Smooth muscle cell of the brain vasculature (primary cell): ENCODE data around the gene SOX5.
"Not testable (repeated sequence)": the region's sequence is repeated elsewhere in the genome, so short reads cannot be mapped to it uniquely, and the experiment has no call there.

Source experiments
- DNase-seq: peaks from one replicate; pipeline ENCODE4 v3.0.0-alpha.2; 2012; ENCODE audit warnings: low read depth, low spot score

Gene SOX5

GRCh38 chr12:23843958-23844357, 105.5 kb downstream of the SOX5 start:
- no peak for DNase-seq

GRCh38 chr12:23834076-23834475, 115.4 kb downstream of the SOX5 start:
- no peak for DNase-seq

DNA sequence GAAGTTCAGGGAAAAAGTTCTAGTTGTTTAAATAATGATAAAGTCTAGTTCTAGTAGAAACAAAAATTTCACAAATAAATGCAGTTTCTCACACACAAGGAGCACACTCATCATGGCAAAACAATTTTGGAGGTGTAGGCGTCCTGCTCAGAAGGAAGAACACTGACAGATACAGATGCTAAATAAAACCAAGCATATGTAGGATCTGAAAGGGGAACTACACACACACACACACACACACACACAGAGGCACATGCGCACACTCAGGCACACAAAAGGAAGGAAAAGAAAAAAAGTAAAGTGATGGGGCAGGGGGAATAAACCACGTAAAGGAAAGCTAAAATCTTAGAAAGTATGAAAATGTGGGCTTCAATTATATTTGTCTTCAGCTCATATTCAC, 117.7 kb downstream of the SOX5 start:
- no peak for DNase-seq

GRCh38 chr12:23830210-23830609, 119.3 kb downstream of the SOX5 start:
- no peak for DNase-seq

DNA sequence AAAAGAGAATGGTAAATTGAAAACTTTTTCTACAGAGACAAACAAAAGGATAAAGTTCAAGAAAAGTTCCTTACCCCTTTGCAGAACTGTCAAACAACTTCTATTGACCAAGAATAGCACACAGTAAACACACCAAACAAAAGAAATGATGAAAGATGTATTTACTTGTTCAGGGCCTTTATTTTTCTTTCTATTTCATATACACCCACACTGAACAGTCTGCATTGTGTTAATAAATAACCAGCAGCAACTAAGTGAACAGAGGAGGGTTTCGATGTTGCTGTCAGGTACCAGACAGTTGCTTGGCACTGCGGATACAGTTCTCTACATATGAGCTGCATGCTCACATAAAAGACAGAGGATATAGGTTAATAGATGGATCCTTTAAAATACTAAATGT, 122.1 kb downstream of the SOX5 start:
- DNase-seq: no peak

GRCh38 chr12:23825124-23825523, 124.3 kb downstream of the SOX5 start:
- DNase-seq: not testable (repeated sequence)

GRCh38 chr12:23824358-23824757, 125.1 kb downstream of the SOX5 start:
- no peak for DNase-seq

DNA sequence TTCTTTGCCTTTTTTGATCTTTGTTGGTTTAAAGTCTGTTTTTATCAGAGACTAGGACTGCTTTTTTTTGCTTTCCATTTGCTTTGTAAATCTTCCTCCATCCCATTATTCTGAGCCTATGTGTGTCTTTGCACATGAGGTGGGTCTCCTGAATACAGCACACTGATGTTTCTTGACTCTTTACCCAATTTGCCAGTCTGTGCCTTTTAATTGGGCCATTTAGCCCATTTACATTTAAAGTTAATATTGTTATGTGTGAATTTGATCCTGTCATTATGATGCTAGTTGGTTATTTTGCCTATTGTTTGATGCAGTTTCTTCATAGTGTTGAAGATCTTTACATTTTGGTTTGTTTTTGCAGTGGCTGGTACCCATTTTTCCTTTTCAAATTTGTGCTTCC, 126.6 kb downstream of the SOX5 start:
- DNase-seq: not testable (repeated sequence)

GRCh38 chr12:23817345-23817744, 132.1 kb downstream of the SOX5 start:
- DNase-seq: no peak

DNA sequence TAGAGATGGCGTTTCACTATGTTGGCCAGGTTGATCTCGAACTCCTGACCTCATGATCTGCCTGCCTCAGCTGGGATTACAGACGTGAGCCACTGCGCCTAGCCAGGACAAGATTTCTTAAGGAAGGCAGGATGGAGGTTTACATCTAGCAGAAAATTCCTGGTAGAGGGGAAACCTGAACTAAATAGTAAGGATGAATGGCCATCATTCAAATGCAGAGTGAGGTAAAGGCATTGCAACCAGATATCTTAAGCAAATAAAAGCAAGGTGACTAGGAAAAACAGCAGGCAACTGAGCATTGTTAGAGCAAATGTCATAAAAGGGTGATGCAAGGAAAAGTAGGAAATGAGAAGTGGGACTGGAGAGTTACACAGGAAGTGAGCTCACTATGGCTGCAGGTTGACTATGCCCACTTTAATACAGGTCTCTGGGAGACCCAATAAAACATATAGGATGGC, 133.0 kb downstream of the SOX5 start:
- no peak for DNase-seq

DNA sequence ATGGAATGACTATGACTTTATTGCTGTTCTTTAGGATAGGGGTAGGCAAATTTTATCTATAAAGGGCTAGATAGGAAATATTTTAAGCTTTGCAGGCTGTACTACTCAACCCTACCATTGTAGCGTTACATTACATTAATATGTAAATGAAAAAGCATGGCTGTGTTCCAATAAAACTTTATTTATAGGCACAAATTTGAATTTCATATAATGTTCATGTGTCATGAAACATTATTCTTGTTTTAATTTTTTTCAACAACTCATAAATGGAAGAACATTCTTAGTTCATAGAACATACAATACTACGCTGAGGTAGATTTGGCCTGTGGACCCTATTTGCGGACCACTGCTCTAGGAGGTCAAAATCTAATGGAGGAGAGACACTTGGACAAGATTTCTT, 133.7 kb downstream of the SOX5 start:
- no peak for DNase-seq

DNA sequence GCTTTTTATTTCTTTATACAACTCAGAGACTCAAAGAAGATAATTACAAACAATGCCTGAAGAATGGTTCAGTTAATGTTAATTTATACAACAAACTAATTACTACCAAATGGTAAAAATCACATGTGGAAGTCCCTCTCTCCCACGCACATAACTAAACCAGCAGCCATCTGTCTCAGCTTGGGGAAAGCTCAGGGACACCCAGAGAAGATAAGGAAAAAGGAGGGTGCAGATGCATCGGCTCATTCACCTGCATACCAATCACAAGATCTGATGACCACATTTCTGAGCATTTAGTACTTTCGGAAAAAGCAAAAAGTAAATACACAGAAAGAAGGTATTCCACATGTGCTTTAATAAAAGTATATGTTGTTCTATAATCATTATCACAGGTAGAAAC, 136.3 kb downstream of the SOX5 start:
- no peak for DNase-seq

GRCh38 chr12:23810329-23810902, 139.1 kb downstream of the SOX5 start:
- DNase-seq: no peak

- no peak for DNase-seq
Observed at GRCh38 chr12:23803540-23803939, 145.9 kb downstream of the SOX5 start.

GRCh38 chr12:23795494-23795893, 154.0 kb downstream of the SOX5 start:
- no peak for DNase-seq

GRCh38 chr12:23781118-23781517, 168.4 kb downstream of the SOX5 start:
- no peak for DNase-seq

- DNase-seq: no peak
Observed at GRCh38 chr12:23775208-23775607, 174.3 kb downstream of the SOX5 start.

DNA sequence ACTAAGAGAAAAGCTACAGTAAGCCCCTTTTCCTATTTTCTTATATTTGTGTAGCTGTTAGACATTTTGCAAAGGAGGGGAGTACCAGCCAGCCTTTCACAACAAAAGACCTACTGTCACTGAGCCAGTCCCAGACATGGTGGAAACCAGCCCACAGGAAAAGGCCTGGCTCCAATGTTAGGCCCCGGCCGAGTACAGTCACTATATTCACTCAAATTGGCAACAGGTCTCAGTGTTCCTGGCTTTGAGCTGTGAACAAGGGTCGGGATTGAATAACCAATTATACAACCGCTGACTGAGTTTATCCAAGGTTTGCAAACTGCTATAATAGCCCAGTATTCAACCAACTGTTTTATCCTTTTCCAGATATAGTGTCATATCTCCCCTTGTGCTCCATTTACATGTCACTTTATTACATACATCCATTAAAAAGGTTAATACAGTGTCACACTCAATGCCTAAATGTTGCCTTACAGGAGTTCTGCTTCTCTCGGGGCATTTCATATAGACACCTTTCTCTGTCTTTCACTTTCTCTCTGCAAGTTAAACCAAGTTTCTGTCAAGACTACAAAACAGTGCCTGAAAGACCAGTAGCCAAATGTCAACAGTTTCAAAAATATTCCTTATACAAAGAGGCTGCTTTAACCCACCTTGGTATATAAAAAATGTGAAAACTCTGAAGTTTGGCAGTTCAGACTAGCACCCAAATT, 178.1 kb downstream of the SOX5 start:
- no peak for DNase-seq

DNA sequence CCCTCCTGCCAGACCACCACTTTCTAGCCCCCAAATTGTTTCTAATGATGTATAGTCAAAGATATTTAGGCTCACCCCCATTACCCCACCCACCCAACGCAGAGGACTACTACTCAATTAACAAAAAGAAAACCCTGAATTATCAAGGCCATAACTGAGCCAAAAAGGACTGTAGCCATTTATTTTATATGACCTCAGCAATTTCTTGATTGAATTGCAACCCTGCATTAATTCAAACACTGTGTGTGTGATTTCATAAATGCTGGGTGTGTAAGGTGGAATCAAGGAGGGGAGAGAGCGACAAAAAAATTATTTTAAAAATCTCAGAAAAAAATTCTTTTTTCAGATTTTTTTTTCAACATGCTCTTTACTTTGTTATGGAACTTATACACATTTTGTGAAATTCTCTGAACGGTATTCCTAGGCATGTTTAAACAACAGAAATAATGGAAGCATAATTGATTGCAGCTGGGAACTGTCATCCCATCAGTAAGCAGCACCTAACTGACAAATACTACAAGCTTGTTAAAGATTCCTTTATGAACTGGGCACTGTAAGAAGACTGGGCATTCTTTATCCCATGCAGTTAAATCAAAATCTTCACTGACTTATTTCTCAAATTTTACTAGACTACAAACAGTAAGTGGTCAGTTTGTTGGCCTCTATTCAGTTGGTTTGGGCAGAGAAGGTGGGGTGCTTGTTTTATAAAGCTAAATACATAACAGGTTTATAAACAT, 179.1 kb downstream of the SOX5 start:
- DNase-seq: no peak

GRCh38 chr12:23767834-23768233, 181.6 kb downstream of the SOX5 start:
- DNase-seq: no peak

DNA sequence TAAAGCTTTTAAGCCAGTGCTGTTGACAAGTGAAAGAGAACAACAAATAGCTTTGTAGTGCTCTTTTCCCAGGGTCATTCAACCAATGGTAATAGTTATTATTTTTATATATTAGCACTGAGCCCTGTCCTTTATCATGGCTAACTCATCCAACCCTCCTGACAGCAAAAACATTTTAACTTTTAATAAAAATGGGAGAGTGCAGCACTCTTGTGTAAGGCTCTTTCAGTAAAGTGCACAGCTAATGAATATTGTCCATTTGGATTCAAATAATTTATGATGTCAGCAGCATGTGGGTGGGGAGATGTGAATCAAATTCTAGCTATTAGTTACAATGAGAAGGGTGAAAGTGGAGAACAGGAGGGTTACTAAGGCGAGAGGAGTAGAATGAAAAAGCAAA, 185.7 kb downstream of the SOX5 start:
- no peak for DNase-seq

- DNase-seq: no peak
Observed at GRCh38 chr12:23760495-23760894, 189.0 kb downstream of the SOX5 start.

GRCh38 chr12:23758608-23759007, 190.9 kb downstream of the SOX5 start:
- DNase-seq: no peak
